Aorta (tissue), 5 donors: Measurements from ENCODE around the gene REM2. TPM values are rescaled to one million over a fixed set of nuclear protein-coding genes. Genes with fewer than 3 reads are reported as not detected.
A peak's percentile ranks its signal among the peaks of the same experiment; 100 is the strongest.

Experiments used
- ATAC-seq: fragments of 200-7000 bp; cut with Tn5 transposase; one replicate; pipeline ENCODE4 v1.9.1; 2022; ENCODE audit warnings: moderate library complexity; ENCODE audit not compliant: low FRiP score
- DNase-seq, 2 donors: peaks; one replicate each; pipeline ENCODE4 v3.0.0-alpha.2; 2020
- H3K27ac ChIP-seq, 2 donors: one replicate each; pipeline ENCODE4 v1.5.1; 2013; ENCODE audit warnings: low read length in 2 of 2, mild to moderate bottlenecking in 2 of 2, moderate library complexity in 2 of 2, control low read depth in 1 of 2, inconsistent platforms in 1 of 2, low read depth in 1 of 2
- H3K27me3 ChIP-seq, 2 donors: one replicate each; pipeline ENCODE4 v1.6.1; 2013; ENCODE audit warnings: control low read depth in 1 of 2, low read length in 1 of 2, mild to moderate bottlenecking in 1 of 2, moderate library complexity in 1 of 2; ENCODE audit not compliant: insufficient read depth in 2 of 2, control insufficient read depth in 1 of 2
- H3K36me3 ChIP-seq, 2 donors: one replicate each; pipeline ENCODE4 v1.6.1; 2013; ENCODE audit warnings: control low read depth in 1 of 2, low read length in 1 of 2, mild to moderate bottlenecking in 1 of 2; ENCODE audit not compliant: insufficient read depth in 2 of 2, control insufficient read depth in 1 of 2
- H3K4me1 ChIP-seq, 2 donors: one replicate each; pipeline ENCODE4 v1.6.1; 2013; ENCODE audit warnings: low read length in 2 of 2, control low read depth in 1 of 2, mild to moderate bottlenecking in 1 of 2, moderate library complexity in 1 of 2; ENCODE audit not compliant: insufficient read depth in 2 of 2, control insufficient read depth in 1 of 2
- H3K4me3 ChIP-seq, 2 donors: one replicate each; pipeline ENCODE4 v1.5.1; 2013; ENCODE audit warnings: low read length in 2 of 2, control low read depth in 1 of 2, mild to moderate bottlenecking in 1 of 2
- H3K9me3 ChIP-seq: one replicate; pipeline ENCODE4 v1.6.1; 2013; ENCODE audit warnings: mild to moderate bottlenecking, low read length; ENCODE audit not compliant: control insufficient read depth
- WGBS, 2 donors: extraction: QIAGEN DNeasy Blood & Tissue Kit; methylation state at CpG; one replicate each; pipeline ENCODE4 v1.1.7; 2013; 5-methylcytosine and 5-hydroxymethylcytosine counted together
- intact Hi-C, 2 donors: fragments of 100-400 bp; cut with DNase I; formaldehyde crosslinking; loops; one replicate each; pipeline versions ENCODE4 v1.14.2 to v1.15.0; 2022
- long read RNA-seq, 2 donors: library from polyadenylated mRNA; unstranded; transcript quantifications; one replicate each; pipeline ENCODE4 v2.0.0, GENCODE V29; 2020 to 2021
- polyA plus RNA-seq, 2 donors: library from polyadenylated mRNA; stranded (reverse); fragments of 200-250 nt; gene quantifications; one replicate each; pipeline ENCODE4 v1.2.3, GENCODE V29; 2013
- total RNA-seq, 2 donors: library from RNA; stranded (reverse); fragmentation: NEBNext Ultra II Directional; extraction: Animal tissue kit (Norgen Biotek cat#: 25700); gene quantifications; one replicate each; pipeline ENCODE4 v1.2.1, GENCODE V29; 2021
- donor health status: healthy with polysubstance abuse.
- donor health status: Bipolar disorder and iron deficiency.
- donor health status: DM: no; HTN: no; CAD: no.
- donor health status: DM: no; HTN: no; CAD: no.
- donor health status: DM: yes; HTN: yes; CAD: no.

The REM2 gene, protein sequence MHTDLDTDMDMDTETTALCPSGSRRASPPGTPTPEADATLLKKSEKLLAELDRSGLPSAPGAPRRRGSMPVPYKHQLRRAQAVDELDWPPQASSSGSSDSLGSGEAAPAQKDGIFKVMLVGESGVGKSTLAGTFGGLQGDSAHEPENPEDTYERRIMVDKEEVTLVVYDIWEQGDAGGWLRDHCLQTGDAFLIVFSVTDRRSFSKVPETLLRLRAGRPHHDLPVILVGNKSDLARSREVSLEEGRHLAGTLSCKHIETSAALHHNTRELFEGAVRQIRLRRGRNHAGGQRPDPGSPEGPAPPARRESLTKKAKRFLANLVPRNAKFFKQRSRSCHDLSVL
- total RNA-seq, result under 1 TPM; 0.36 to 0.75 TPM
- under 1 TPM in 1 of 2 donors, not detected in 1; 0.92 TPM for polyA plus RNA-seq
- long read RNA-seq, donor 1, partial matches to known transcripts, result 0 of 2 reads
- long read RNA-seq, donor 1, other reads (novel, unspliced or antisense), result 2 of 2 reads
- long read RNA-seq, donor 2, result 0 reads

- Histone ChIP-seq H3K4me1 (no peaks in the 10 kb centered on the region), H3K27ac (no peak within 1 kb of the TSS)
- 21 to 25% methylated on average over 15 of the region's 15 CpGs for WGBS, 2 donors
Observed at GRCh38 chr14:22883173-22883976, at the start of gene REM2. TSS of gene REM2 (plus strand) at chr14:22883222. CDS start at chr14:22883288, 66 bp downstream.

DNA sequence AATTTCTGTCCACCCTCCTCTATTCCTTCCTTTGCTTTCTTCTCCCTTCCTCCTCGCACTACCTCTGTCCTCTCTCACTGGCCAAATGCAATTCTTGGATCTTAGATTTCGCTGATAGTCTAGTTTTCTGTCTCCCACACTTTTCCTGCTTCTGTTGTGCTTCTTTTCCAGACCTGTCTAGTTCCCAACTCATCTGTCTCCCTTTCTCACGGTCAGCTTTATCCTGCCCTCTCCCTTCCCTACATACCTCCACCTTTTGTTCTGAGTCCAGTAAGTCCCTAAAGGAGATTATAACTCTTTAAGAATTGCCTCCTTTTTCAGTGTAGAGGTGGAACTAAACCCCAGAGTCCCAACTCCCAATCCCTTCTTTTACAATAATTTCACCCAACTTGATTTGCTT lies 47.5 kb upstream of the REM2 start:
- intact Hi-C loops, result loop anchor here in 1 of 2 donors (10.0 kb wide), 1 partner anchor 69 kb away; no protein-coding TSS in a partner anchor
- H3K27ac ChIP-seq, result peak overlapping the region in 1 of 2 donors; percentile 6
- WGBS, 2 donors, result 73 to 81% methylated on average over 3 of the region's 3 CpGs
- H3K4me1 ChIP-seq, result no peaks in the 10 kb centered on the region
- H3K9me3 ChIP-seq, result no peaks in the 10 kb centered on the region
- H3K27me3 ChIP-seq, result no peaks in the 10 kb centered on the region
- DNase-seq (no peak), ATAC-seq (no peak)
- no peak overlapping the region for H3K4me3 ChIP-seq
- H3K36me3 ChIP-seq, result no peaks in the 10 kb centered on the region

More at GRCh38 chr14:22883173-22883976, at the start of gene REM2:
- Histone ChIP-seq H3K4me3 (no peak within 1 kb of the TSS), H3K36me3 (no peaks in the 10 kb centered on the region), H3K27me3 (no peaks in the 10 kb centered on the region), H3K9me3 (no peaks in the 10 kb centered on the region)
- no peak for DNase-seq
- intact Hi-C loops, result no loop called here
- ATAC-seq, result no peak

GRCh38 chr14:22836301-22837113 lies 46.5 kb upstream of the REM2 start, which contains the start of gene MMP14:
TSS of gene MMP14 (plus strand) at chr14:22836585. CDS start at chr14:22836818, 233 bp downstream.
- peak; percentile 90 to 93 for DNase-seq
- WGBS, 2 donors, result 0 to 1% methylated on average over 45 to 46 of the region's 46 CpGs
- no peaks in the 10 kb centered on the region for H3K36me3 ChIP-seq
- H3K27ac ChIP-seq, result peak within 1 kb of the TSS; percentile 83 to 99
- no peaks in the 10 kb centered on the region for H3K9me3 ChIP-seq
- H3K4me1 ChIP-seq, result no peaks in the 10 kb centered on the region
- H3K27me3 ChIP-seq, result no peaks in the 10 kb centered on the region
- intact Hi-C loops, result loop anchor here (1.0 to 10.0 kb wide), 3 partner anchors 15 to 68 kb away; no protein-coding TSS in a partner anchor
- peak within 1 kb of the TSS; percentile 88 to 92 for H3K4me3 ChIP-seq
- peak; percentile 90 for ATAC-seq

- Histone ChIP-seq H3K36me3 (peaks cover 0 to under 1% of the 10 kb centered on the region in 2 donors), H3K27ac (peak overlapping the region; percentile 83 to 99), H3K4me3 (peak overlapping the region; percentile 88 to 92), H3K4me1 (no peaks in the 10 kb centered on the region), H3K9me3 (no peaks in the 10 kb centered on the region), H3K27me3 (no peaks in the 10 kb centered on the region)
- ATAC-seq (peak; percentile 66), DNase-seq (peak; percentile 78 to 89)
- WGBS, 2 donors, result 0 to 1% methylated on average over 57 of the region's 57 CpGs
- intact Hi-C loops, result loop anchor here (1.0 to 10.0 kb wide), 3 partner anchors 14 to 68 kb away; no protein-coding TSS in a partner anchor
Observed at GRCh38 chr14:22837114-22837749, 45.8 kb upstream of the REM2 start.

- peak; percentile 79 to 89 for DNase-seq
- H3K36me3 ChIP-seq, result peaks cover 0 to 3% of the 10 kb centered on the region in 2 donors
- intact Hi-C loops, result loop anchor here (1.0 to 10.0 kb wide), 3 partner anchors 13 to 67 kb away; no protein-coding TSS in a partner anchor
- no peaks in the 10 kb centered on the region for H3K27me3 ChIP-seq
- peak overlapping the region; percentile 83 to 99 for H3K27ac ChIP-seq
- peak; percentile 67 for ATAC-seq
- 2 to 4% methylated on average over 24 to 25 of the region's 25 CpGs for WGBS, 2 donors
- no peaks in the 10 kb centered on the region for H3K4me1 ChIP-seq
- peak overlapping the region; percentile 88 to 92 for H3K4me3 ChIP-seq
- no peaks in the 10 kb centered on the region for H3K9me3 ChIP-seq
Observed at GRCh38 chr14:22837750-22838538, 45.1 kb upstream of the REM2 start.

DNA sequence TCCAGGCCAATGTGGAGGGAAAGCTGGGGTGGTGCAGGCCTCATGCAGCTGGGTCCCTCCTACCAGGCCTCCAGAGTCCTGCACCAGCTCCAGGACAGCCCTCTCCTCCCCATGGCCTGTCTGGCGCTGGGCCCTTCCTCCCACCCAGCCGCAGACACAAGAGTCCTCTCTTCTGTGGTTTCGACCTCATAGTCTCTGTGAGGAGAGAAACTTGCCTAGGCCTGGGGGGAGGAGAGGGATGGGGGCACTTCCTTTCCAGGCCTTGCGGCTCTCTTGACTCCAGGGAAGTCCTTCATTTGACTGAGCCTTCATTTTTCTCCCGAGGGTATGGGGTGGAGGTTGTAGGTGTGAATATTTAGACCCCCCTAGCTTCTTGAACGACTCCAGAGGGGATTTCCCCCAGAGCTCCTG lies 44.4 kb upstream of the REM2 start:
- Histone ChIP-seq H3K27me3 (no peaks in the 10 kb centered on the region), H3K36me3 (peaks cover 0 to 5% of the 10 kb centered on the region in 2 donors), H3K9me3 (no peaks in the 10 kb centered on the region), H3K4me3 (peak overlapping the region; percentile 5 to 29), H3K27ac (peak overlapping the region in 1 of 2 donors; percentile 62), H3K4me1 (no peaks in the 10 kb centered on the region)
- intact Hi-C loops, result loop anchor here in 1 of 2 donors (10.0 kb wide), 1 partner anchor 66 kb away; no protein-coding TSS in a partner anchor
- DNase-seq (peak; percentile 65 to 68), ATAC-seq (peak; percentile 12)
- WGBS, 2 donors, result 3 to 7% methylated on average over 6 of the region's 6 CpGs

GRCh38 chr14:22839159-22839779 lies 43.8 kb upstream of the REM2 start:
- Histone ChIP-seq H3K27ac (peak overlapping the region in 1 of 2 donors; percentile 62), H3K4me3 (peak overlapping the region in 1 of 2 donors; percentile 5), H3K27me3 (no peaks in the 10 kb centered on the region), H3K4me1 (no peaks in the 10 kb centered on the region), H3K36me3 (peaks cover 0 to 7% of the 10 kb centered on the region in 2 donors), H3K9me3 (no peaks in the 10 kb centered on the region)
- 18 to 20% methylated on average over 6 of the region's 6 CpGs for WGBS, 2 donors
- peak in 1 of 2 donors; percentile 56 for DNase-seq
- ATAC-seq, result no peak
- intact Hi-C loops, result loop anchor here in 1 of 2 donors (10.0 kb wide), 1 partner anchor 66 kb away; no protein-coding TSS in a partner anchor
